ENCODE measurements around the gene CLN5.
A peak's percentile ranks its signal among the peaks of the same experiment; 100 is the strongest.
"Not testable (repeated sequence)": the region's sequence is repeated elsewhere in the genome, so short reads cannot be mapped to it uniquely, and the experiment has no call there.

The CLN5 gene

DNA sequence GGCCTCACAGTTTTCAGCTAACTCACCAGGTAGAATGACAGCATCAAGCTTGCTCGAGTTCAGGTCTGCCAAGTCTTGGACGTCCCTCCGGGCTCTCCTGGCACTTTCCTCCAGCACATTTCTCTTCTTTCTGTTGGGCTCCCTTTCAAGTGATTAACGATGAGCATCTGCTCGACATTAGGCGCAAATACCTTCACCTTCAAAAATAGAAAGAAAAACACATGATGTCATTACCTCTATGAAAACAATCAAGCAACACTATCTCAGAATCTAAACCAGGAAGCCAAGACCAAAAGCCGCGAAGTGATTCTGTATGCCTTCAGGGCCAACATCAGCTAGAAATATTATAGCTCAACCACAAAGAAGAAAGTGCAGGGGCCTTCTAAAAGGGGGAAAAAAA lies 15.4 kb upstream of the CLN5 start:
- FAIRE-seq: no peak

DNA sequence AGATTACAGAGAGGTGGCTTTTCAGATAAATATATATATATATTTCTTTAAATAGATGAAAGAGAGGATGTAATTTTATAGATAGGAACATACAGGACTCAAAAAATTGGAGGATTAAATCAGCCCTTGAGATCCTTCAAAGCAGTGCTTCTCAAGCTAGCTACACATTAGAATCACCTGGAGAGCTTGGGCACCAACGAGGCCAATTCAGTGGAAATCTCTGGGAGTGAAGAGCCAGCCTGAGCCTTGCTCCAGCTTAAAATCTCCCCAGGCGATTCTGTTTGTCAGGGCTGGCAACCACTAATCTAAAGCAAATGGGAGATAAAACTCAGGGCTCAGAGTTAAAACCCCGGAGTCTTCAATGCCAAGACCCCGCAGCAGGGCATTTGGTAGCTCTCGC lies 15.0 kb upstream of the CLN5 start:
- FAIRE-seq: no peak

DNA sequence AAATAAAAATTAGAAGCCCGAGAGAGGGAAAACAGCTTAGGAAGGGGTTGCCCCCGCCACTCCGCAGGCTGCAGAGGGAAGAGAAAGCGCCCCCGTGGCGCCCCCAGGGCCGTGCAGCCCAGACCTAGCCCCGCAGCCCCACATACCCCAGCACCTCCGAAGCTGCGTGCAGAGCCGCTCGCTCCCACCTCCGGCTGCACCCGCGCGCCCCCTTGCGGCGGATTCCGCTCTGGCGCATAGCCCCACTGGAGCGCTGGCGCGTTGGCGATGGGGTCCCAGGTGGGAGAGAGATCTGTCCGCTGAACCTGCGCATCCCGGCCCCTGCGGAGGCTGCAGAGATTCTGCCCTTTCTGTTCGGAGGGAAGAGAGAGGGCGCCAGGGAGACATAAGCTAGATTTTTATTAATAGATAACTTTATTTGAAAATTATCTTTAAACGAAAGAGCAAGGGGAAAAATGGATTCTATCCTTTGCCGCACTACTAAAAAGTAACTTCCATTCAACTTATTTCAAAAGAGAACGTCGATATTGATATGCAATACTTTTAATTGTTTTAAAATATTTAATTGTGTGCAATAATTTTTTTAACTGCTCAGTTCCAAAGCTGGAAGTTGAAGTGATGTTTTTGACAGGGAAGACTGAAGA lies 11.7 kb upstream of the CLN5 start:
- FAIRE-seq: no peak

DNA sequence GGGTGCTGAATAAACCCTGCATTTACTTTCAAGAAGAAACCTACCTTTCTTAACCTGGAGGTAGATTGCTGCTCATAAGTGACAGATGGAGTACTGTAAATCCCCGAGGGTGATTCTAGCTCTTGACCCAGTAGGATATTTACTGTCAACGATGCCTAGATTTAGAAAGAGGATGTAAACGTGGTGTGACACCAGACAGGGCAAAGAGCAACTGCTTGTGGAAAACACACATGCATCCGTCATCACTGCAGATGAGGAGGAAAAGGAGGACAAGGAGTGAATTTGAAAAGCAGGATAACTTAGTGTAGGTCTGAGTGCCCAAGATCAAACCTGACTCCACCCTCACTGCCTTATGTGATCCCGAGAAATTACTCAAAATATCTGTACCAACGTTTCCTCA lies 9.8 kb upstream of the CLN5 start:
- FAIRE-seq: no peak

DNA sequence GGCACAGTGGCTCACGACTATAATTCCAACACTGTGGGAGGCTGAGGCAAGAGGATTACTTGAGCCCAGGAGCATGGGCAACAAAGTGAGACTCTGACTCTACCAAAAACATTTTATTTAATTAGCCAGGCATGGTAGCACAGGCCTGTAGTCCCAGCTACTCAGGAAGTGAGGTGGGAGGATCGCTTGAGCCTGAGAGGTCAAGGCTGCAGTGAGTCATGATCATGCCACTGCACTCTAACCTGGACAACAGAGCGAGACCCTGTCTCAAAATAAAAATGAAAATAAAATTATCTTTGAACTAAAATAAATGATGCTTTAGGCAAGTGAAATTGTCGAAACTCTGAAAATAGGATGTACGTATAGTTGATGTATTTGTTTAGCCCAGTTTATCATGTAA lies 8.2 kb upstream of the CLN5 start:
- FAIRE-seq: no peak

DNA sequence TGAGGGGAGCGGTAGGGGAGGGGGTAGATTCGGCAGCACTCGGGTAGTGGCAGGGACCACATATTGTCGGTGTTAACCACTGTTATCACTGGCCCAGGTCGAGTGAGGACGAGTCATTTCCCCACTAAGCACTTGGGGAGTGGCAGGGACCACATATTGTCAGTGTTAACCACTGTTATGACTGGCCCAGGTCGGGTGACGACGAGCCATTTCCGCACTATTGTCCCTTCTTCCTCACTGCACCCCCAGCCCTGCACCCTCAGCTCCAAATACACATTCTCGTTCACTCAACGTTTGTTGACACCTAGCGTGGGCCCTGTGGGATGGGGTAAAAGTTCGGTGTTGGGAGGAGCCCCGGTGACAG lies 467 bp upstream of the CLN5 start:
- FAIRE-seq: no peak

DNA sequence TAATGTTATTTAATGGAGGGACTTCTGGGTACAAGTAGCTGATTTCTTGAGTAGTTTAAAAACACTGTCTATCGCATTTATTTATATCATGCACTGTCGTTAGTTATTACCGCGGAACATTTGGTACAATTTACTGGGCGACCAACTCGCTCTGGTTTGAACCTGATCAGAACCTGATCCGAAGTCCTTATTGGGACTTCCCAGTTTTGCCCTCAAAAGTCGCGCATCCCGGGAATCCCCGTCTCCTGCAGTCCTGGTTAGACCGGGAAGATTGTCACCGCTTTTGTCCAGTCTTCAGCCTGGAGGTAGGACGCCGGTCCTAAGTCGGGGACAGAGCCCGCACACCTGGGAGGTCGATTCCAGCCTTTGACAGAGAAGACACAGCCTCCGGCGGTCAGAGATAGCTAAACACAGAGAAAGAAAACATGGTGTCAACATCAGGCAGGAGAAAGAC lies 694 bp downstream of the CLN5 start:
- no peak for FAIRE-seq

DNA sequence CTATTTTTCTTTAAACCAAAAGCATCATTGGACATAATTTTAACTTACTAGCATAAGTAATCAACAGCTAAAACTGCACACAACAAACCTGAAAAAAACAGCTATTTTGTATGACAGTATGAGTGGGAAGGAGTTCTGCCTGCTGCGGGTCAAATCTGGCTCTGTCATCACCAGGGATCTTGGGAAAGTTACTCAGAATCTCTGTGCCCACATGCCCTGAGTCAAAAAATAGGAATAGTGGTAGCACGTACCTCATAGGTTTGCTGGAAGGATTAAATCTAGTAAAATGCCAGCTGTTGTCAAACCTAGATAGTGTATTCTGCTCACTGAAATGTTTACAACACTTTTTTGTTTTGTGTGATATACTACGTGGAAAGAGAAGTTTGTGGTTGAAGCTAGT lies 1.1 kb downstream of the CLN5 start:
- FAIRE-seq: no peak

DNA sequence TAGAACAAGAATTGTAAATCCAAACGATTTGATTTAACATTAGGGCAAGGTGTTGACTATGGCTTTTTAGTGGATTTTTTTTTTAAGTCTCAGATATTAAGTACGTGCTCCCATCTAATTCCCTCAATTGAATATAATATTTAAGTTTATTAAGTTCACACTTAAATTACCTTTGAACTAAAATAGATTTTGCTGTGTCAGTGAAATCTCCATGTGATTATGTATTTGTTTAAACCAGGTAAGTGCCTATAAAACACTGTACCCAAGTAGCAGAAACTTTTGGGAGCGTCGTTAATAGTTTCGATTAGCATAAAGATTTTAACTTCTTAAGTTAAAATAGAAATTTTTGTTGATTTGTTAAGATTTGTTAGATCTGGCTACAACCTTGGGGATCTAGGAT lies 1.6 kb downstream of the CLN5 start:
- FAIRE-seq: no peak

DNA sequence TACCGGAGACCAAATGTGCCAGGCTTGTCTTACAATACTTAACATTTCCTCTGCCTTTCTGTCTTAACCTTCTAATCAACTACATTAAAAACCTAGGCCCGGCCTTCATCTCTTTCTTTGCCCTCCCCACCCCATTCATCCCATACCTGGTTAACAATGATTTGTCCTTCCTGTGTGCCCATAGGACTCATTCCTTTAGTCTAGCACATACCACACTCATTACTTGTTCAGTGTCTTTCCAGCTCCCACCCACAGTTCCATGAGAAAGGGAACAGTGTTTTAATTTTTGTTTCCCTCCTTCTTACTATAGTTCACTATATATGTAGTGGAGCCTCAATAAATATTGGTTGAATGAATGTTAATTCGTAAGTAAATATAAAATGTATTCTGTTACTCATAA lies 2.4 kb downstream of the CLN5 start:
- FAIRE-seq: no peak

DNA sequence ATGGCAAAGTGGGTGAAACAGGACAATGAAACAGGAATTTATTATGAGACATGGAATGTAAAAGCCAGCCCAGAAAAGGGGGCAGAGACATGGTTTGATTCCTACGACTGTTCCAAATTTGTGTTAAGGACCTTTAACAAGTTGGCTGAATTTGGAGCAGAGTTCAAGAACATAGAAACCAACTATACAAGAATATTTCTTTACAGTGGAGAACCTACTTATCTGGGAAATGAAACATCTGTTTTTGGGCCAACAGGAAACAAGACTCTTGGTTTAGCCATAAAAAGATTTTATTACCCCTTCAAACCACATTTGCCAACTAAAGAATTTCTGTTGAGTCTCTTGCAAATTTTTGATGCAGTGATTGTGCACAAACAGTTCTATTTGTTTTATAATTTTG lies 8.6 kb downstream of the CLN5 start:
- no peak for FAIRE-seq

DNA sequence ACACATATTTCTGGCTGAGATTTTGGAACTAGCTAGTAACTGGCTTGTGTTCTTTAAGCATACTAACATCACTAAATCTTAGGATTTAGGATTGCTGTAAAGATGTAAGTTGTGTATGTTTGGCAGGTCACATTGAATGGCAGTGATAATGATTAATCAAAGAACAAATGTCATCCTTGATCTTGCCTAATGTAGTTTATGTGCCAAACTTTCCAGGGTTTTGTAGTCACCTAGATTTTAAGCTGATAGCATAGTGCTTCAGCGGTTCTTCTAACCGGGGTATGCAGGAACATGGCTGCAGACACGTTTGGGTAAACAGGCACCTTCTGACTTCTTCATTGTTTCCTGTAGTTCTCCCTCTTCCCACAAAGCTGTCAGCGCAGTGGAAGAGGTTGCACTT lies 9.7 kb downstream of the CLN5 start:
- FAIRE-seq: no peak

DNA sequence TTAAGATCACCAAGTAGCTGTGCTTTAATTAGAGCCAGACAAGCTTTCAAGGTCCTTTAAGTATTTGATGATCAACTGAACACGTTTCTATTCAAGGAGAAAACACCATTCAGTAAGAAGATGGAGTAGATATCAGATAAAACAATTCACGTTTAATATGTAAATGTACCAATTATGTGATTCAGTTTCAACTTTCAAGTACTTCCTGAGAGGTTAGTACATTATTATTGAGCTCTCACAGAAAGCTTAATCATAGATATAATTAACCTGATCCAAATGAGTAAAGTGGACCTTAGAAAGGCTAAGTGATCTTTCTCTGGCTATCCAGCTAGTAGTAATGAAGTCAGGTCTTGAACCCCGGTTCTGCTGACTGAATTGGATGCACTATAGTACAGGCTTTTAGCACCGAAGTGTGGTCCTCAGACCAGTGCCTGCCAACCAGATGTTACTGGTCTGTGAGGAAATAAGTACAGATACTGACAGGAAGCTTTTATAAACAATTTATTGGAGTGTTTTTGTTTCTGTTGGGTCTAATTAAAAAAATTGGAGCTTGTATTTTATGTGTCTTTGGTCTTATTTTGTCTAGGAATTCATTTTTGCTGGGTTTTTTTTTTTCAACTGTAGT lies 10.2 kb downstream of the CLN5 start:
- no peak for FAIRE-seq

DNA sequence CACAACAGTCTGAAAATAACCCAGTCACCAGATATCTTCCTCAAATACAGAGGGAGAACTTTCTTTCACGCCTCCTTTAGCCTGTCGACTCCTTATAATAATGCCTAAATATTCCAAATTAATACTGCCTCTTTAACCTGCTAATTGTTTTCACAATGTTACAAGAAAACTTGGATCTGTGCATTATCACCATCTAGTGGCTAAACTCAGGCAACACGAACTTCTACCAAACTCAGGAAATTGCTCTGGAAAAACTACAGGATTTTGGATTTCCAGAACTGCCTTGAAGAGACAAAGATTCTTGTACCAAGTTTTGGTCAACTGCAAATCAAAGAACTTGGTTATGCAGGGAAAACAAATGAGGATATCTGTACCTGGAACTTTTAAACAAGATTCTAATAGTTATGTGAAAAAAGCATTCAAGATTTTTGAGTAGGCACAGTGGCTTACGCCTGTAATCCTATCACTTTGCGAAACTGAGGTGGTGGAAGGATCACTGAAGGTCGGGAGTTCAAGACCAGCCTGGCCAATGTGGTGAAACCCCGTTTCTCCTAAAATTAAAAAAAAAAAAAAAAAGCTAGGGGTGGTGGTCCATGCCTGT lies 10.8 kb downstream of the CLN5 start:
- FAIRE-seq: peak; percentile 95

DNA sequence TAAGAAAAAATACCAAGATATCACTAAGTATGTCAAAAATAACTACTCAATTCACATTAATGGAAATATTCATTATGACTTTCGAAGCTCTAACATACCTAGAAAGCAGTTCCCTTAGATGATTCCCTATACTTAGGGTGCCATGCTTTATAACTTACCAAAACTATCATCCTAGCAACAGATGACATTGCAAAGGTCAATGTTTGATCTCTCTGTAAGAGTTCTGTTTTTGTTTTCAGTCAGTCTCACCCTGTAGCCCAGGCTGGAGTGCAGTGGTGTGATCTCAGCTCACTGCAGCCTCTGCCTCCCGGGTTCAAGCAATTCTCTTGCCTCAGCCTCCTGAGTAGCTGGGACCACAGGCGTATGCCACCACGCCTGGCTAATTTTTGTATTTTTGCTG lies 16.5 kb downstream of the CLN5 start:
- not testable (repeated sequence) for FAIRE-seq

DNA sequence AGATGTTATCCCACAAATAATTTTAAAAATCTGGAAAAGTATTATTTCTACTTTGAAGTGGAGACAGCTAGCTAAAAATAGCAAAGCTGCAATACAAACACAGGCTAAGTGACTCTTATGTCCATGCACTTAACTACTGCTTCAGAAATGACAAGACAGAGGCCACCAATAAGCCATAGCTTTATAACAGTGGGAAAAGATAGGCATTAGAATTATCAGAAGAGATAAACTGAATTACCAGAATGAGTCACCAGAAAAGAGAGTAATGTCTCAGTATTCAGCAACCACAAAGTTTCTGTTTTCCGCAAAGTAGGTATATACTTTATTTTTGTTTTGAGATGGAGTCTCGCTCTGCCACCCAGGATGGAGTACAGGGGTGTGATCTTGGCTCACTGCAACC lies 17.1 kb downstream of the CLN5 start:
- FAIRE-seq: no peak

DNA sequence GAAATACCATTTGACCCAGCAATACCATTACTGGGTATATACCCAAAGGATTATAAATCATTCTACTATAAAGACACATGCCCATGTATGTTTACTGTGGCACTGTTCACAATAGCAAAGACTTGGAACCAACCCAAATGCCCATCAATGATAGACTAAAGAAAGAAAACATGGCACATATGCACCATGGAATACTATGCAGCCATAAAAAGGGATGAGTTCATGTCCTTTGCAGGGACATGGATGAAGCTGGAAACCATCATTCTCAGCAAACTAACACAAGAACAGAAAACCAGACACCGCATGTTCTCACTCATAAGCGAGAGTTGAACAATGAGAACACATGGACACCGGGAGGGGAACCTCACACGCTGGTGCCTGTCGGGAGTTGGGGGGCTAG lies 17.8 kb downstream of the CLN5 start:
- not testable (repeated sequence) for FAIRE-seq

DNA sequence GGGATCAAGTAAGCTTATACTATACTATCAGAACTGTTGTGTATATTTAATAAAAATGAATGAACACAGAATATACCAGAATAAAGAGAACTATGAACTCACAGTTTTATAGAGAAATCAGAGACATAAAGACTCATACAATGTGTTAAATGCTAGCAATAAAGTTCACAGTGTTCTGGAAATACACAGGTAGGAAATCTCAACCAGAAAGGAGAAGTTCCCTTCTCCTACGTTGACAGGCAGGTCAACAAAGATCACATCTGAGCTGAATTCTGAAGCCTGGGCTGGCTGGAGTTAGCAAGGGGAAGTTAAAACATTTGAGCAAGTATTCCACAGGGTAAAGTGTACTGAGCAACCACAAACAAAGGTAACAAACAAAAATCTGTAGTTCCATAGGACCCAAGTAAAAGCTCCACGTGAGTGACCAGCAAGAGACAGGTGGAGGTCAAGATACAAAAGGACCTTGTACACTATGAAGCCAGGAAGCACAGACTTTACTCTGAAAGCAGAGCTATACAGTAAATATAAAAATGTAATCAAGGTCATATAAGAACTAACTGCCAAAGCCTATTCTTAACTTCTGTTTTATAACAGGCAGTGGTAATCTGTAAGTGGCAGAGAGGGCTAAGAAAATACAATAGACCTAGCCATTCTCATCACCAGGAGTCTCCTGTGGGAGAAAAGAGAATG lies 22.1 kb downstream of the CLN5 start:
- FAIRE-seq: no peak

DNA sequence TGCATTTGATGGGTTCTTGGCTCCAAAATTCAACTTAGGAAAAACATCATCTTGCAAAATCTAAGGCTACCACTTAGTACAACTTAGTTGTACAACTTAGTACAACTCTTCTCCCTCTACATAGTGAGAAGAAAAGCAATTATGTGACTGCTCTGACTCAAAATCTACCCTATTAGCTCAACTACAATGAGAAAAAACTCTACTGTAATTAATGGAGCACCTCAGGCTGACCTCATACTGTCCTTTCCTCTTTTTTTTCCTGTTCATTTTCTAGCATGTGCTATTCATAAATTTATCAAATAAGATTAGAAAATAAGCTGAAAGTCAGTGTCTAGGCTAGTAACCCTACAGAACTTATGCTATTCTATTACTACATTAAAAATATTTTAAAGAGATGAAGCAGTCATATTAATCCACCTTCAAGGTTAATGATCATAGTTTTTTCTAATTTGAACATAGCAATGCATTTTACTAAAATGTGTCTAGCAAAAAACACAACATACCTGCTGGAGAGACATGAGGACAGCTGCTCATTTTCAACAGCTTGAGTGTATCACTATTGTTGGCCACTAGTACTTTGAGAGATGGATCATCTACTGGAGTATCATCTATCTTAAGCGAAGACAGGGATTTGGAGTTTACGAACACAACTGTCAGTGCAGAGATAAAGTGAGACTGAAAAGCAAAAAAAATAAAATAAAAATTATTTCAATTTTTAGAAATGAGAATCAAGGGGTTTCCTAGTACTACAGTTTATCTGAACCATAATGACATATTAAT lies 23.2 kb downstream of the CLN5 start:
- FAIRE-seq: no peak

DNA sequence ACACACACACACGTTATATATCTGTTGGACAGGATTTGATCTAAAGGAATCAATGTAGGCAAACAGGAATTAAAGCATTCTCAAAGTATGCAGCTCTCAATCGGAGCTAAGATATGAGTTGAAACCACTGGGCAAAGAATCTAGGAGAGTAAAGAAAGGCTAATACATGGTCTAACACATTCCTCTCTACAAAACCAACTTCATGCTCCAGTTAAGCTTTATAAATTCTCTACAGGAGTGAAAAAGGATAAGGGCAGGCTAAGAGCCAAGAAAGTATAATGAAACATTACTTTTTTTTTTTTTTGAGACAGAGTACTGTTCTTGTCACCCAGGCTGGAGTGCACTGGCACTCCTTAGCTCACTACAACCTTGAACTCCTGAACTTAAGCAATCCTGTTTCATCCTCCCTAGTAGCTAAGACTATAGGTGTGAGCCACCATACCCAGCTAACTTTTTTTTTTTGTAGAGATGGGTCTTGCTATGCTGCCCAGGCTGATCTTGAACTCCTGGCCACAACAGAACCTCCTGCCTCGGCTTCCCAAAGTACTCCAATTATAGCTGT lies 24.5 kb downstream of the CLN5 start:
- no peak for FAIRE-seq

DNA sequence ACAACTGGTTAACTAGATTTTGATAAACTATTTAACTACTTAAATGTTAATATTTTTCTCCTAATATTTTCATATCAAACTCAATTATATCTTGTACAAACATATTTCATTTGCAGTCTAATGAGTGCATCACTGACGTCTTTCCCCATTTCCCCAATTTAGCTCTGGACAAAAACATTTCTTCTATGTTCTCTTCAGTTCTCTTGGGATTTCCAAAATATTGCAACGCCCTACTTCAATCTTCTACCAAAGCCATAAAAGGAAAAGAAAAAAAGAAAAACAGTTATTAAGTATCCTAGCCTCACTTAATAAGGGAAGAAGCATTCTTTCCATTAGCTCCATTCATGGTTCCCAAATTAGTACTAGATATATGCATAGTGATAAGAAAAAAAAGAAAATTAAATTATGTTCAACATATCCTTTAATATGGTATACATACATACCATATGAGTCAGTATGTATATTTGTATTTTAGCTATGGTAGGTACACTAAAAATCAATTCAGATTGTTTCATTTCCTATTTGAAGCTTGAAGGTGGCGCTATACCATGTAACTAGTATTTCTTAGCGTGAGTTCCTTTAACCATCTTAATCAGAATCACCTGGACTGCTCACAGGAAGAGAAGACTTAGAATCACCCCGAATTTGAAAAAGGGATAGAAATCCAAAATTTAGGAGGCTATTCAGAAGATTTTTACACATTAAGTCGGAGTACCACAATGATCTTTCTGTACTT lies 25.2 kb downstream of the CLN5 start:
- FAIRE-seq: peak; percentile 63

DNA sequence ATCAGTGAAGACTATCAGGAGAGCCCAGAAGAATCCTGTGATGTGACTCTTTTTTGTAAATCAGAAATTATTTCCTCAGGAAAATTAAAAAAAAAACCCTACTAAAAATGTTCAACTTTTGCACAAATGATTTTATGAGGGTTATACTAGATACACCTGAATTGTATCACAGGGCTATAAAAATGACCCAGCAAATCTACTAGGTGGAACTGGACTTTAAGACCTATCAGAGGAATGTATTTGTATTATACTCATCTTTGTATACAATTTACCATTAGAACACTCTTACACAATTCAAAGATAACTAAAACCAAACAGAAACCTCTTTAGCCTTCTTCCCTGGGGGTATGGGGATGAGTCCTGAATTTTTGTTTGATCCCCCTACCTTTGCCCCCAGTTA lies 27.9 kb downstream of the CLN5 start:
- no peak for FAIRE-seq
